ENCODE data around the gene SLC22A13.

DNA sequence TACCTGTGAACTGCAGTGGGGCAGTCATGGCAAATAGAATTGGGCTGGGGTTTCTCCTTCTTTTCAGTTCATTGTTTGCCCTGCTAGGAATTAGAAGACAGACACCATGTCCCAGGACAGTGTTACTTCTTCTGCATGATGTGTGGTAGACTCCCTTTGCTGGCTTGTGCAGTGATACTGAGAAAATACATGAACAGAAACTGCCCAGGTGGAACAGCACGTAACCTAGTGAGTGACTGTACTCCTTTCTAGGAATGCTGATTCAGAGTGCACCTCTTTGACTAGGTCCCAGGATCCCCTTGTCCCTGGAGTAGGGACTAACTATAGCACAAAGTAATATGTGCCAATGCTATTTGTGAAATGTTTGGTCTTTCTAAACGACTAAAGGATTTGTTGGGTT lies 10.7 kb upstream of the SLC22A13 start:
- TF ChIP-seq CTCF (conservative IDR thresholded peaks at IDR 0.05; ENCODE audit: low read depth in 2 of 2) (no peak), POLR2AphosphoS5 (IDR thresholded peaks at IDR 0.05; ENCODE audit: low read depth) (no peak)
- TF ChIP-seq, protein P1, sequence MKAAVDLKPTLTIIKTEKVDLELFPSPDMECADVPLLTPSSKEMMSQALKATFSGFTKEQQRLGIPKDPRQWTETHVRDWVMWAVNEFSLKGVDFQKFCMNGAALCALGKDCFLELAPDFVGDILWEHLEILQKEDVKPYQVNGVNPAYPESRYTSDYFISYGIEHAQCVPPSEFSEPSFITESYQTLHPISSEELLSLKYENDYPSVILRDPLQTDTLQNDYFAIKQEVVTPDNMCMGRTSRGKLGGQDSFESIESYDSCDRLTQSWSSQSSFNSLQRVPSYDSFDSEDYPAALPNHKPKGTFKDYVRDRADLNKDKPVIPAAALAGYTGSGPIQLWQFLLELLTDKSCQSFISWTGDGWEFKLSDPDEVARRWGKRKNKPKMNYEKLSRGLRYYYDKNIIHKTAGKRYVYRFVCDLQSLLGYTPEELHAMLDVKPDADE (IDR thresholded peaks at IDR 0.05) = no peak
